CMK (cell line): ENCODE results near the gene EFNA2.

ENCODE experiments used
- DNase-seq: peaks from one replicate; pipeline ENCODE4 v3.0.0-alpha.2; 2010; ENCODE audit warnings: low read depth

EFNA2 gene

DNA sequence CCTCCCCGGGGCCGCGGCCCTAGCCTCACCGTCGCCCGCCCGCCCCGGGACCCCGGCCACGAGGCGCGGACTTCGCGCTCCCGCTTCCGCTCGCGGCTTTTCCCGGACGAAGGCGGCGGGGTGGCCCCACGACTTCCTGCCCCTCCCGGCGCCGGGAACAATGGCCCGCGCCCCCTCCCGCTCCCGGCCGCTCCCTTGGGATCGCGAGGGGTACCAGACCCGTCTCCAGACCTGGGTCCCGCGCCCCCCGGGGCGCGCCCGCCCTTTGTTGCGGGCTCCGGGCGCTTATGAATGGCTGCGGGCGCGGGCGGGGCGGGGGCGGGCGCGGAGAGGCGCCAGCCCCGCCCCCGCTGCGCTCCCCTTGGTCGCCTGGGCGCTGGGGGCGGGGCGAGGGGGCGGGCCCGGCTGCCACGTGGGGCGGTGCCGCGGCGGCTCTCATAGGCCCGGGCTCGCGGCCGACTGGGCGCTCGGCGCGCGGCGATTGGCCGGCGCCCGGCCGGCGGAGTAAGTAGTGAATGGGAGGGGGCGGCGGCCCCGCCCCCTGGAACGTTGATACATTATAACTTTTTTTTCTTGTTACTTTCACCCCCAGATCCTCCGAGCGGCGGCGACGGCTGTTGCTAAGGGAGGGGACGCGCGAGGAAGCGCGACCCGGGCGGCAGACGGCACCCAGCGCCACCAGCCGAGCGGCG is 36.2 kb upstream of the EFNA2 start:
- DNase-seq, result peak; percentile 92

DNA sequence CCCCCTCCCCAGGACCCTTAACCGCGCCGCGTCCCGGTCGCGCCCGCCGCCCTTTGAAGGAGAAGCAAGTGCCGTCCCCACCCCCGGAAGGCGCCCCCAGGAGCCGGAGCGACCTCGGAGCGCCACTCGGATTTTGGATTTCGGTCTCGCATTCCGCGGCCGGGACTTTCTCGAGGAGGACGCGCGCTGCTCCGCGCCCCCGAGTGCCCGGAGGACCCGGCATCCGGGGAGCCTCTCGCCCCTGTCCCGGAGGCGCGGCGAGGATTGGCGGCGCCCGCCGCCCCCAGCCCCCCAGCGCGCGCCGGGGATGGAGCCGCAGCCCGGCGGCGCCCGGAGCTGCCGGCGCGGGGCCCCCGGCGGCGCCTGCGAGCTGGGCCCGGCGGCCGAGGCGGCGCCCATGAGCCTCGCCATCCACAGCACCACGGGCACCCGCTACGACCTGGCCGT is 35.7 kb upstream of the EFNA2 start:
- DNase-seq, result no peak

GRCh38 chr19:1250437-1251260 is 35.0 kb upstream of the EFNA2 start:
- no peak for DNase-seq

- no peak for DNase-seq
These were observed 34.1 kb upstream of the EFNA2 start for GRCh38 chr19:1251330-1252220.

DNA sequence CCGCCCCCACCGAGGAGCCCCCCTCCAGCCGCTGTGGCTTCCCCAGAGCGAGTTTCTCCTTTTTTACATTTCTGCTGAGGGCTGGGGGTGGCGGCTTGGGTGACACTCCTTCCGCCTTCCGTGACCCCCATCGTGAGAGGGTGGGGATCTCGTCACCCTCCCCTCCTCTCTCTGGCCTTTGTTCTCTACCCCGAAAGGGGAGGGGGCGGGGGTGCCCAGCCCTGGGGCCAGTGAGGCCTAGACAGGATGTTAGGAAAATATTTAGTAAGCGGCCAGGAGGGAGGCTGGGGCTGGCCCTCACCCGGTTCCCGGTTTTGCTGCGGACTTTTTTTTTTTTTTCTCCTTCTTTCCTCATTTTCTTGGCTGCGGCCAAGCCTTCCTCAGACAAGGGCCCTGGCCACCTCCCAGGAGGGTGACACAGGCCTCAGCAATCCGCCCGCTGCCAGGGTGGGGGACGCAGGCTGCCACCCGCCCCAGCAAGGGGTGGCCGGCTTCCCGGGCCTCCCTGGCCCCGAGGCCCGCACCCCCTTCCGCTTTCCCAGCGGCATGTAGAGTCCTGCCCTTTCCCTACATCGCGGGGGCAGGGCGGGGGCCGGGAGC is 33.4 kb upstream of the EFNA2 start:
- DNase-seq, result no peak

DNA sequence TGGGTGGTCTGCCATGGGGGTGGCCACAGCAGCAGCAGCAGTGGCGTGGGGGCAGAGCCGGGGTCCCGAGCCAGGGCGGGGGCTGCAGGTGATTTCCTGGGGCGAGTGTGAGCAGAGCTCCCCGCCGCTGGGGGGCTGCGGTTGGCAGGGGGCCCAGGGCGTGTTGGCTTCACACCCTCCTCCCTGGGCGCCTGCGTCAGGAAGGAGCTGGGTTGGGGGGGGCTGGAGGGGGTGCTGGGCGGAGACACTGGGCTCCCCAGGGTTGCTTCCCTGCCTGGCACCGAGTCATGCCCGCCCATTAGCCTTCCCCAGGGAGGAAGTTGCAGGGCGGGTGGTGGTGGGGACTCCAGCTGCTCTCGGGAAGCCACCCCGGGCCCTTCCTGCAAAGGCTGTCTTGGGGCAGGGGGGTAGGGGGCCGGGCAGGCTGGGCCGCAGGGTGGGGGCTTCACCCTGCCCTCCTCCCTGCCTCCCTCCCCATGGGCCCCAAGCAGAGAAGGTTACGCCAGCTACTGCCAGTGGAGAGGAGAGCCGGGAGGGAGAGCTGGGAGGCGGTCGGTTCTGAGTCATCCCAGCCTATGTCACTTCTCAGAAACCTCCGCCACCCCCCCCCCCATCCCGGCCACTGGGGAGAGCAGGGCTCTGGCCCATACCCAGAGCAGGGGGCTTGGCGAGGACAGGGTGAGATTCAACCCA is 32.7 kb upstream of the EFNA2 start:
- peak; percentile 85 for DNase-seq

- DNase-seq, result no peak
These were observed 32.1 kb upstream of the EFNA2 start for GRCh38 chr19:1253514-1254080.

DNA sequence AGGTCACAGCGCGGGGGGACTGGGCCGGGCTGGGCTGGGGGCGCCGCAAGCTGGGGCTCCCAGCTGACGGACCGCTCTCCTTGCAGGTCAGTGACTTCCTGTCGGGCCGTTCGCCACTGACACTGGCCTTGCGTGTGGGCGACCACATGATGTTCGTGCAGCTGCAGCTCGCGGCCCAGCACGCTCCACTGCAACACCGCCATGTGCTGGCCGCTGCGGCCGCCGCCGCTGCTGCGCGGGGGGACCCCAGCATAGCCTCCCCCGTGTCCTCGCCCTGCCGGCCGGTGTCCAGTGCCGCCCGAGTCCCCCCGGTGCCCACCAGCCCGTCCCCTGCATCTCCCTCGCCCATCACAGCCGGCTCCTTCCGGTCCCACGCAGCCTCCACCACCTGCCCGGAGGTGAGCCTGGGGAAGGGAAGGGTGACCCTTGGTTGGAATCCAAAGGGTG is 31.6 kb upstream of the EFNA2 start:
- no peak for DNase-seq

DNA sequence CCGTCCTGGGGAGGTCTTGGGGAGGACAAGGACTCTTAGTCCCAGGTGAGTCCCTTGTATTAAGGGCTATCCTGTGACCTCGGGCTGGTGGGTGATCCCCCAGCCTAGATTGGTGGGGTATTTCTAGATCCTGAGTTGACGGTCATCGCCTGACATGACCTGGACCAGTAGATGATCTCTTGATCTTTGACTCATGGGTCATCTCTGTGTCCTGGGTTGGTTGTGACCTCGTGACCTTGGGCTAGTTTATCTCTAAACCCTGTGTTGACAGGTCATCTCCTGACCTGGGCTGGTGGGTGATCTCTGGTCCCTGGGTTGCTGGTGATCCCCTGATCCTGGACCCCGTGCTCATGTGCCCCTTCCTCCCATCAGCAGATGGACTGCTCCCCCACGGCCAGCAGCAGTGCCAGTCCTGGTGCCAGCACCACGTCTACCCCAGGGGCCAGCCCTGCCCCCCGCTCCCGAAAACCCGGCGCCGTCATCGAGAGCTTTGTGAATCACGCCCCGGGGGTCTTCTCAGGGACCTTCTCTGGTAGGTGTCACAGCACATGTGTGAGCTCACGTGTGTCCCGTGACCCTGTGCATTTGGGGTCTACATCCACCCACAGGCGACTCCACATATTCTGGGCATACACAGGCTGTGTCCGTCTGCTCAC is 31.0 kb upstream of the EFNA2 start:
- DNase-seq, result no peak

- no peak for DNase-seq
These were observed 30.2 kb upstream of the EFNA2 start for GRCh38 chr19:1255186-1256161.

GRCh38 chr19:1256646-1257474 is 28.8 kb upstream of the EFNA2 start:
- no peak for DNase-seq

DNA sequence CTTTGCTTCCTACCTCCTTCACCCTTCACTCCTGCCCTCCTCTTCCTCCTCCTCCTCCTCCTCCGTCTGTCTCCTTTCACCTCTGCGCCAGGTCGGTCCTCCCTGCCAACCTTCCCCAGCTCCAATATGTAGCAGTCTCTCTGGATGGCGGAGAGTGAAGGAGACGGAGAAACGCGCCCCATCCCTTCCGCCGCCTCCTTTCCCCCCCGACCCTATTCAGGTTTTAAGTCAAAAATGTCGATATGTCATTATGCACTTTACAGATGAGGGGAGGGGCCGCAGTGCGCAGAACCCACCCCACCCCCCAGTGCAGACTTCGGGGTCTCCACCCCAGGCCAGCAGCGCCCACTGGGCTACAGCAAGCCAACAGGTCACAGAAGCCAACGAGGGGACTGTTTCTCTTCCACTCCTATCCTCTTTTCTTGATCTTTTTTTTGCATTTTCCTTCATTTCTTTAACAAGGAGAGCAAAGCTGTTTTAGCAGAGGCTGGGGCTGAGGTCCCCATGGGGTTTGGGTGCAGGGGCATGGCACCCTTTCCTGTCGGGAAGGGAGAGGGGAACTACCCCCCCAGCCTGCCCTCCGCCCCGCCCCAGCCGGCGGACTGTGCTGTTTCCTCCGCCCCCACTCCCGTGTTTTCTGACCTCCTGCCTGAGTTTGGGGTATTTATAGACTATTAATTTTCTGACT is 28.1 kb upstream of the EFNA2 start:
- DNase-seq, result no peak

DNA sequence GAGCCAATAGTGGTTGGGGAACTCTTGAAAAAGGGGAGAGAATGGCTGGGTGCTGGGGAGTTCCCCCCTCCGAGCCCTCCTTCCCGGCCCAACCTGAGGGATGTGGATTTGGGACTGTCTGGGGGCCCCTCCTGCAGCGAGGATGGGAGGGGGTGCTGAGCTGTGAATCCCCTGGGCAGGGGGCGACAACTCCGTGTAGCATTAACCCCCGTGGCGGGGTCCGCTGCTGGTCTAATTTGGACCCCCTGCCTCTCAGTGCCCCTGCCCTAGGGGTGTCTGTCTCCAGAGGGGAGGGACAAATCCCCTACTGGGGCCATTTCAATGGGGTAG is 27.5 kb upstream of the EFNA2 start:
- DNase-seq, result no peak

- no peak for DNase-seq
These were observed 26.9 kb upstream of the EFNA2 start for GRCh38 chr19:1258707-1259205.

GRCh38 chr19:1259206-1259875 is 26.3 kb upstream of the EFNA2 start:
- peak; percentile 86 for DNase-seq

GRCh38 chr19:1259876-1260748 is 25.6 kb upstream of the EFNA2 start:
- DNase-seq, result no peak
